Measurements from ENCODE around the gene ATP8A2.

- no peak for TF ChIP-seq CTCF (IDR thresholded peaks at IDR 0.05; ENCODE audit: control extremely low read depth in 1 of 3, insufficient read depth in 1 of 3, low read depth in 1 of 3, low read length in 3 of 3)
- TF ChIP-seq TAF1 (IDR thresholded peaks at IDR 0.05; ENCODE audit: low read depth, low read length), result no peak
- TF ChIP-seq CHD1 (IDR thresholded peaks at IDR 0.05; ENCODE audit: low read depth, low read length), result no peak
- no peak for TF ChIP-seq EZH2 (IDR thresholded peaks at IDR 0.05; ENCODE audit: low read depth, low read length, severe bottlenecking)
- no peak for TF ChIP-seq MAX (IDR thresholded peaks at IDR 0.05)
- TF ChIP-seq ATF3 (IDR thresholded peaks at IDR 0.05; ENCODE audit: insufficient read depth, low read depth, low read length), result no peak
- TF ChIP-seq GABPA (IDR thresholded peaks at IDR 0.05; ENCODE audit: borderline replicate concordance, insufficient read depth, low read length), result no peak
- TF ChIP-seq SUZ12 (IDR thresholded peaks at IDR 0.05; ENCODE audit: low read length), result no peak
Measured at GRCh38 chr13:26046639-26047038, 674.9 kb downstream of the ATP8A2 start.

All from H1 (cell line).